ENCODE data around the gene CACNA1F. TPM values are rescaled to one million over a fixed set of nuclear protein-coding genes. Genes with fewer than 3 reads are reported as not detected.

CACNA1F gene
- total and polyA plus RNA-seq, 4 donors = 0.03 to 0.42 (median 0.22) TPM

DNA sequence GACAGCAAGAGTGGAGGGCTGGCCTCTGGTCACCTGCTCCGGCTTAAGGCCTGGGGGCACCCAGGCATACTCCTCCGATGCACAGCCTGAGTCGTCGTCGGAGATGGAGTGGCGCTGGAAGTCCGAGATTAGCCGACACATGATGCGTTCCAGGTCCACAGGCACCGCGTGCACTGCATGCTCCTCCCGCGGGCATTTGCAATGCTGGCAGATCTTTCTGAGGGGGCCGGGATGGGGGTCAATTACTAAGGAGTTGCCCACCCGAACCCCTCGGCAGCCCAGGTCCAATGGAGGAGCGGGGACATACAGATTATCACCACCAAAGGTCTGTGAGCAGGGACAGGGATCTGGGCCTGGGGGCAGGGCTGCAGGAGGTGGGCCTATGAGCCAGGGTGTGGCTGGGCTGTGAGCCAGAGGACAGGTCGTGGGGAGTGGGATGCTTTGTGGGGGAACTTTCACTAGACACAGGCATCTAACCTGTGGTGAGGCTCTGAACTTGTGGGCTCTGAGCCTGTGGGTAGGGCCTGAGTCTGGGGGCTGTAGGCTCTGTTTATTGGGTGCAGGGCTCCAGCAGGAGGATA lies 49.3 kb downstream of the CACNA1F start:
- ATAC-seq (ENCODE audit: low FRiP score) (no peak), DNase-seq (peak in 1 of 2 donors; percentile 68)
- Histone ChIP-seq H3K4me1 (ENCODE audit: control insufficient read depth in 1 of 2, insufficient read depth in 2 of 2, low read length in 2 of 2) (no peaks in the 10 kb centered on the region), H3K4me3 (ENCODE audit: low read length in 2 of 2) (no peak overlapping the region), H3K36me3 (ENCODE audit: control insufficient read depth in 1 of 2, insufficient read depth in 2 of 2, low read length in 1 of 2) (no peaks in the 10 kb centered on the region), H3K27me3 (ENCODE audit: control insufficient read depth in 1 of 2, insufficient read depth in 2 of 2, low read length in 1 of 2) (no peaks in the 10 kb centered on the region), H3K27ac (ENCODE audit: low read depth in 1 of 2, low read length in 2 of 2) (no peak overlapping the region), H3K9me3 (ENCODE audit: control insufficient read depth, low read length) (no peaks in the 10 kb centered on the region)
- WGBS, 2 donors = 80% methylated on average over 18 of the region's 18 CpGs
- intact Hi-C loops (cut with DNase I) = no loop called here

DNA sequence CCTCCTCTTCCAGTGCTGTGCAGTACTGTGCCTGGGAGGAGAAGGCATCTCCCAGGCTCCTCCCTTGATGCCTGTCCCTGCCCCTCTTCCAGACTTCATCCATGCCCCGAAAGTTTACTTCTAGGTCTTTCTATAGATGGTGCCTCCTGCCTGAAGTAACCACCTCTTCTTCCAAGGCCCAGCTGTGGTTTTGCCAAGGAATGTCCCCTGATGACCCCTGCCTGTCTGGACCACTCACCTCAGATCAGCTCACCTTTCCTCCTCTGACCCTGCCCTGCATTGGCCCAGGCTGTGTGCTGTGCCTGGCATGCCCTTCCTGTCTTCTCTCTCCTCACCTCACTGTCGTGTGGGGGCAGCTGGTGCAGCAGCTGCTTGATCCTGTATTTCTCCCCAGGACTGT lies 53.8 kb downstream of the CACNA1F start:
- WGBS, 2 donors = 71 to 89% methylated on average over 2 of the region's 2 CpGs
- no peak overlapping the region for H3K27ac ChIP-seq (ENCODE audit: low read depth in 1 of 2, low read length in 2 of 2)
- intact Hi-C loops (cut with DNase I) = no loop called here
- no peak for ATAC-seq (ENCODE audit: low FRiP score)
- no peak overlapping the region for H3K4me3 ChIP-seq (ENCODE audit: low read length in 2 of 2)
- no peak for DNase-seq
- H3K9me3 ChIP-seq (ENCODE audit: control insufficient read depth, low read length) = no peaks in the 10 kb centered on the region
- H3K27me3 ChIP-seq (ENCODE audit: control insufficient read depth in 1 of 2, insufficient read depth in 2 of 2, low read length in 1 of 2) = no peaks in the 10 kb centered on the region
- no peaks in the 10 kb centered on the region for H3K4me1 ChIP-seq (ENCODE audit: control insufficient read depth in 1 of 2, insufficient read depth in 2 of 2, low read length in 2 of 2)
- H3K36me3 ChIP-seq (ENCODE audit: control insufficient read depth in 1 of 2, insufficient read depth in 2 of 2, low read length in 1 of 2) = no peaks in the 10 kb centered on the region

DNA sequence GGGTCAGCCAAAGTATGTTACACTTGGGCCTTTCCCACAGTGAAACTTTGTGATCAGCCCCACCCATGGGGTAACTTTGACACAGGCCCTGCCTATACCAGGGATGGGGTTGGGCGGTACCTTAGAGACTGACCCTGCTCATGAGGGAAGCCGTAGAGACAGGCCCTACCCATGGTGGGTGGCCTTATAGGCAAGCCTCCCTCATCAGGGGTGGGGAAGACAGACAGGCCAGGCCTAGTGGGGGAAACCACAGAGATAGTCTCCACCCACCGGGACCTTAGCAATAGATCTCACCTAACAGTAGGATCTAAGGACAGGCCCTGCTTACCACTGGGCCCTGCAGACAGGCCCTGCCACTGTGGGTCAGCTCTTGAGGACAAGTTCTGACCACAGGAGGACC lies 54.6 kb downstream of the CACNA1F start:
- no peak for DNase-seq
- H3K4me3 ChIP-seq (ENCODE audit: low read length in 2 of 2) = no peak overlapping the region
- WGBS, 2 donors = 82 to 92% methylated on average over 3 of the region's 3 CpGs
- no peaks in the 10 kb centered on the region for H3K27me3 ChIP-seq (ENCODE audit: control insufficient read depth in 1 of 2, insufficient read depth in 2 of 2, low read length in 1 of 2)
- intact Hi-C loops (cut with DNase I) = no loop called here
- no peak for ATAC-seq (ENCODE audit: low FRiP score)
- no peaks in the 10 kb centered on the region for H3K36me3 ChIP-seq (ENCODE audit: control insufficient read depth in 1 of 2, insufficient read depth in 2 of 2, low read length in 1 of 2)
- no peaks in the 10 kb centered on the region for H3K9me3 ChIP-seq (ENCODE audit: control insufficient read depth, low read length)
- no peak overlapping the region for H3K27ac ChIP-seq (ENCODE audit: low read depth in 1 of 2, low read length in 2 of 2)
- no peaks in the 10 kb centered on the region for H3K4me1 ChIP-seq (ENCODE audit: control insufficient read depth in 1 of 2, insufficient read depth in 2 of 2, low read length in 2 of 2)

DNA sequence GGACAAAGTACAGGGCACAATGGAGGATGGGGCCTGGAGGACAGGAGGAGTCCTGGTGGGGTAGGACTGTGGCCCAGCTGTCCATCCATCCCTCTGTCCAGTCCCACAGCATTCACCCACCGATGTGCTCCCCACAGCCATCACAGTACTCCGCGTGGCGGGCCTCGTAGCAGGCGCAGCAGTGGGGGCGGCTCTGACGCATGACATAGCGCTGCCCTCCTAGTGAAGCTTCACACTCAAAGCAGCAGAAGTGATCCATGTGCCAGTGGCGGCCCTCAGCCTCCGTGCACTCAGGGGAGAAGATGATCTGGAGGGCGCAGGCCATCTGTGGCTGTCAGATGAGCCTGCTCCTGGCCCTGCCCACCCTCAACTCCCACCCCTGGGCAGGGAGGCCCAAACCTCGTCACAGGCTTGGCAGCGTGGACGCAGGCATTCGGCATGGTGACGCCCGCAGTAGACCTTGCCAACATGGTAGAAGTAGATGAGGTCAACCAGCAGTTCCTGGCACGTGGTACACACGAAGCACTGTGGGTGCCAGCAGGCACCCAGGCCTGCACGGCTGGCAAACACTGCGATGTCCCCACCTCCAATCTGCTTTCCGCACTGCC lies 55.2 kb downstream of the CACNA1F start:
- DNase-seq (no peak), ATAC-seq (ENCODE audit: low FRiP score) (peak; percentile 6)
- H3K9me3 ChIP-seq (ENCODE audit: control insufficient read depth, low read length) = no peaks in the 10 kb centered on the region
- intact Hi-C loops (cut with DNase I) = no loop called here
- H3K4me3 ChIP-seq (ENCODE audit: low read length in 2 of 2) = no peak overlapping the region
- H3K36me3 ChIP-seq (ENCODE audit: control insufficient read depth in 1 of 2, insufficient read depth in 2 of 2, low read length in 1 of 2) = no peaks in the 10 kb centered on the region
- 61 to 67% methylated on average over 23 of the region's 23 CpGs for WGBS, 2 donors
- H3K27ac ChIP-seq (ENCODE audit: low read depth in 1 of 2, low read length in 2 of 2) = no peak overlapping the region
- no peaks in the 10 kb centered on the region for H3K27me3 ChIP-seq (ENCODE audit: control insufficient read depth in 1 of 2, insufficient read depth in 2 of 2, low read length in 1 of 2)
- no peaks in the 10 kb centered on the region for H3K4me1 ChIP-seq (ENCODE audit: control insufficient read depth in 1 of 2, insufficient read depth in 2 of 2, low read length in 2 of 2)

DNA sequence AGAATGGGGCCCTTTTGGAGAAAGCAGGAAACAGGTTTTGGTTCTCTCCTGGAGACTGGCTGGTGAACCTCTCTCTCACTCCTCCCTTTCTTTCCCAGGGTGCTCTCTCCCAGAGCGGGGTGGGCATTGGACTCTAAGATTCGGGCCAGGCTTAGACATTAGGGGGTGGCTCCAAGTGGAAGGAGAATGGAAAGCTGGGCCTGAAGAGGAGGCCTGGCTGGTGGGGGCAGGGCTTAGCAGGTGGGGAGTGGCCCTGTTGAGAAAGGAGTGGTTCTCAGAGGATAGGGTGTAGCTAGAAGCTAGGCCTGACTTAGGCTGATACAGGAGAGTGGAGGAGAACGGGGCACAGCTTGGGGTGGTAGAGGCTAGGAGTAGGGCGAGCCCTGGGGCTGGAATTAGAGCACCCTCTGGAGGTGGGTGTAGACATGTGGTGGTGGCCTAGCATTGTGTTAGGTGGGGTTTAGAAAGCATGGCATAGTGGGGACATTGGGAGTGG lies 55.8 kb downstream of the CACNA1F start:
- DNase-seq (no peak), ATAC-seq (ENCODE audit: low FRiP score) (no peak)
- Histone ChIP-seq H3K4me1 (ENCODE audit: control insufficient read depth in 1 of 2, insufficient read depth in 2 of 2, low read length in 2 of 2) (no peaks in the 10 kb centered on the region), H3K9me3 (ENCODE audit: control insufficient read depth, low read length) (no peaks in the 10 kb centered on the region), H3K27me3 (ENCODE audit: control insufficient read depth in 1 of 2, insufficient read depth in 2 of 2, low read length in 1 of 2) (no peaks in the 10 kb centered on the region), H3K4me3 (ENCODE audit: low read length in 2 of 2) (no peak overlapping the region), H3K27ac (ENCODE audit: low read depth in 1 of 2, low read length in 2 of 2) (no peak overlapping the region), H3K36me3 (ENCODE audit: control insufficient read depth in 1 of 2, insufficient read depth in 2 of 2, low read length in 1 of 2) (no peaks in the 10 kb centered on the region)
- intact Hi-C loops (cut with DNase I) = no loop called here
- WGBS, 2 donors = 68 to 77% methylated on average over 4 of the region's 4 CpGs

DNA sequence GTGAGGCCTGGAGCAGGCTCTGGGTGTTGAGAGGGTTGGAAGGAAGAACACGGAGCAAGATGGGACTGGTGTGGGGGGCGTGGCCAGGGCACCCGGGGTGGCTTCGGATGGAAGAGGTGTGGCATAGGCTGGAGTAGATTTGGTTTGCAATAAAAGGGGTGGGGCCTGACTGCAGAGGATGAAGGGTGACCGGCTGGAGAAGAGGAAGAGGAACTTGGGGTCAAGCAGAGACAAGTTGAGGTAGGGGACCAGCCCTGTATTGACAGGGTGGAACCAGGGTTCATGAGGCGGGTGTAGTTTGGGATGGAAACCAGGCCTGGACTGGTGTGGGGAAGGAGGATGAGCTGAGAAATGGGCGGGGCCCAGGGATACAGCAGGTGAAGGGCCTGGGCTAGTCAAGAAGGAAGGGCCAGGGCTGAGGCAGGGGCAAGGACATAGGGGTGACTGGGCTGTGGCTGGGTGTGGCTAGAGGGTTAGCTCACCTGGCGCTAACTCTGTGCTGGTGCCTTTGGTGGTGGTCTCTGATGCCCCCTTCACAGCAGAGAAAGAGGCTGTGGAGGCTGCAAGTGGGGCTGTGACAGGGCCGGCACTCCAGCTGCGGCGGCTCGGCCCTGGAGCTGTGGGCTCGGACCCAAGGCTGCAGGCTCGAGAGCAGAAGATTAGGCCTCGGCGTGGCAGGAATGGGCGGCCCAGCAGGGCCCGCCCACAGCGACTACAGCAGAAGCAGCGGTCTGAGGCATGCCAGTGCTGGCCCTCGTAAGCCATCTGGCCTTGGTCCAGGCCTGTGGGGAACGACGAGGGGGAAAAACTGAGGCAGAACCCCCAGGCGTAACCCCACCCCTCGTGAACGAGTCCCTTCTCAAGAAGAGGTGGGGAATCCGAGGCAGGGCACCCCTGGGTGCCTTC lies 56.5 kb downstream of the CACNA1F start:
- H3K36me3 ChIP-seq (ENCODE audit: control insufficient read depth in 1 of 2, insufficient read depth in 2 of 2, low read length in 1 of 2) = no peaks in the 10 kb centered on the region
- no peaks in the 10 kb centered on the region for H3K27me3 ChIP-seq (ENCODE audit: control insufficient read depth in 1 of 2, insufficient read depth in 2 of 2, low read length in 1 of 2)
- no peaks in the 10 kb centered on the region for H3K4me1 ChIP-seq (ENCODE audit: control insufficient read depth in 1 of 2, insufficient read depth in 2 of 2, low read length in 2 of 2)
- no peaks in the 10 kb centered on the region for H3K9me3 ChIP-seq (ENCODE audit: control insufficient read depth, low read length)
- H3K4me3 ChIP-seq (ENCODE audit: low read length in 2 of 2) = no peak overlapping the region
- DNase-seq = no peak
- H3K27ac ChIP-seq (ENCODE audit: low read depth in 1 of 2, low read length in 2 of 2) = no peak overlapping the region
- WGBS, 2 donors = 60 to 64% methylated on average over 26 to 27 of the region's 27 CpGs
- no peak for ATAC-seq (ENCODE audit: low FRiP score)
- intact Hi-C loops (cut with DNase I) = no loop called here

DNA sequence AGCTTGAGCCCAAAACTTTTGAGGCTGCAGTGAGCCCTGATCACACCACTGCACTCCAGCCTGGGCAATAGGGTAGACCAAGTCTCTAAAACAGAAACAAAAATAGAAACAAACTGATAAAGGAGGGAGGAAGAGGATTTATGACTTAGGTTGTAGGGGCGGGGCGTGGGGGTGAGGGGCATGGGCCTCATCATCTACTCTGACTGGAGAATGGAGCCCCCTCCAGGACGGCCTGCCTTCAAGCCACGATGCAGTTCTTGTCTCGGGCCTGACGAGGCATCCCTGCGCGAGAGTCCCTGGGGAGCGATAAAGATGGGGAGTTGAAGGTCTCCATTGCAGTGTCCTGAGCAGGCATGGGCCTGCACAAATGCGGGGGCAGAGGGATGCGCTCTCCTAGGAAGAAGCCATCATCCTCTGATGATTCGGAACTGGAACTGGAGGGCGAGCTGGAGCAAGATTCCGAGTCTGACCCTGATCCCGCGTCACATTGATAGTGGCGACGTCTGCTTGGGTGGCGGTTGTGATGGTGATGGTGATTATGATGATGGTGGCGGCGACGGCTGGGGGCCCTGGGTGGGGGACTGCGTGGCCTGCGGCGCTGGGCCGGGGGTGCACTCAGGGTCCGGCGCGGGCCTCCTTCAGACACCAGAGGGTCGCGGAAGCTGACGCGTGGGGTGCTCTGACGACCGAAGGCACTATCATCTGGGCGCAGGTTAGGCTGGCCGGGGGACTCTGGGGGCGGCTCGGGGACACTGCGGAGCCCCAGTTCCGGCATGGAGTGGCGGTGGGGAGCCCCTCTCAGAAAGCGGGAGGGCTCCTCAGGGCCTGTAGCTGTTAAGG lies 57.5 kb downstream of the CACNA1F start:
- H3K4me1 ChIP-seq (ENCODE audit: control insufficient read depth in 1 of 2, insufficient read depth in 2 of 2, low read length in 2 of 2) = no peaks in the 10 kb centered on the region
- no peak overlapping the region for H3K27ac ChIP-seq (ENCODE audit: low read depth in 1 of 2, low read length in 2 of 2)
- ATAC-seq (ENCODE audit: low FRiP score) = no peak
- intact Hi-C loops (cut with DNase I) = no loop called here
- no peaks in the 10 kb centered on the region for H3K9me3 ChIP-seq (ENCODE audit: control insufficient read depth, low read length)
- H3K27me3 ChIP-seq (ENCODE audit: control insufficient read depth in 1 of 2, insufficient read depth in 2 of 2, low read length in 1 of 2) = no peaks in the 10 kb centered on the region
- H3K4me3 ChIP-seq (ENCODE audit: low read length in 2 of 2) = no peak overlapping the region
- H3K36me3 ChIP-seq (ENCODE audit: control insufficient read depth in 1 of 2, insufficient read depth in 2 of 2, low read length in 1 of 2) = no peaks in the 10 kb centered on the region
- DNase-seq = no peak
- 85 to 94% methylated on average over 43 of the region's 43 CpGs for WGBS, 2 donors

DNA sequence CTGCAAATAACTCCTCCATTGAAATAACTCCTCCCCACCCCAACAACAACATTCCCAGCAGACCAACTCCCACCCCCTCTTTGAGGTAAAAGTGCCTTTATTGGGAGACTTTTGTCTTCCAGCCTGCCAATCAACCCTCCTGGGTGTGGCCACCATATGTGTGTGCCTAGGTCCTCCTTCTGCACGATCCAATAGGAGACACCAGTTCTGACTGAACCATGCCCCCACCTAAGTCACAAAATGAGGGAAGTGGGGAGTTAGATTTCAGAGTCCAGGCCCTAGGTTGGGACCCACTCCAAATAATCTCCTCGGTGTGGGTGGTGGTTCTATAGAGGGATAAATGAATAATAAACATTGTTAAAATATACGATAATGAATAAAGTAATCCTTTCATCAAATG lies 58.4 kb downstream of the CACNA1F start:
- Histone ChIP-seq H3K9me3 (ENCODE audit: control insufficient read depth, low read length) (no peaks in the 10 kb centered on the region), H3K4me1 (ENCODE audit: control insufficient read depth in 1 of 2, insufficient read depth in 2 of 2, low read length in 2 of 2) (no peaks in the 10 kb centered on the region), H3K4me3 (ENCODE audit: low read length in 2 of 2) (no peak overlapping the region), H3K27me3 (ENCODE audit: control insufficient read depth in 1 of 2, insufficient read depth in 2 of 2, low read length in 1 of 2) (no peaks in the 10 kb centered on the region), H3K36me3 (ENCODE audit: control insufficient read depth in 1 of 2, insufficient read depth in 2 of 2, low read length in 1 of 2) (no peaks in the 10 kb centered on the region), H3K27ac (ENCODE audit: low read depth in 1 of 2, low read length in 2 of 2) (no peak overlapping the region)
- 58 to 70% methylated on average over 3 of the region's 3 CpGs for WGBS, 2 donors
- no peak for ATAC-seq (ENCODE audit: low FRiP score)
- intact Hi-C loops (cut with DNase I) = no loop called here
- DNase-seq = no peak

Data from aorta (tissue), 5 donors.